ENCODE measurements around the gene ABCD3.
A peak's percentile ranks its signal among the peaks of the same experiment; 100 is the strongest.
"Not testable (repeated sequence)": the region's sequence is repeated elsewhere in the genome, so short reads cannot be mapped to it uniquely, and the experiment has no call there.

ABCD3 gene

DNA sequence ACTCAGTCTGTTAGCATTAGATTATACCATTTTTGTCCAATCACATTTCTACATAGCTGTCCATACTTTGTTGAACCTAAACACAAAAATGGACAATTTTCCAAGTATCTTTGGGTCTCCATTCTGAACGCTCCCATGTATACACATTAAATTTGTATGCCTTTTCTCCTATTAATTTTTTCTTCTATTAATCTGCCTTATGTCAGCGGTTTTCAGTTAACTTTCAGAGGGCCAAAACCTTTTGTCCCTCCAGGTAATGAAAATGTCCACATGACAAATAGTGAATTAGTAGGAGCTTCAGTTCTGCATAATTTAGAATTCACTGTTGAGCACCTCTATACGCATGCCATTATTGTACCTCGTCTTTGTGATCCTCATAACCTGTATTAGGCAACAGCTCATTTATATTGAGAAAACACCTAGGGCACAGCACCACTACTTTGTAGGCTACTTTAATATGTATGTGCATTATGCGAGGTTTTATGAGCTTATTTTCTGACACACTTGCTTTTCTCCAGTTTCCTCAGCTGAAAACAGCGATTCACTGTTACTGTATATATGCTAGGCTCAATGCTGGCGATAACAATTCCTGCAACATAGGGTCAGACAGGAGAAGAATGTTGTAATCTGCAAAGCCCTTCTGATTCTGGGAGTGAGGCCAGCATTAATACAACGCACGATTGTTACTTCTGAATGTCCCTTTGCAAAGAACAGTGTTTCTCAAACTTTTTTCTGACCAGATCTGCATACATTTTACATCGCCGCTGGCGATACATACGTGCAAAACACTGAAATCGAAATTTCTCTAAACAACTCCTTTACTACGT is 1.1 kb upstream of the ABCD3 start:
- DNase-seq, result peak; percentile 40

- DNase-seq, result no peak
These were observed 536 bp upstream of the ABCD3 start for GRCh38 chr1:94417728-94417977.

- peak; percentile 66 for DNase-seq
These were observed 771 bp downstream of the ABCD3 start for GRCh38 chr1:94418664-94419655.

DNA sequence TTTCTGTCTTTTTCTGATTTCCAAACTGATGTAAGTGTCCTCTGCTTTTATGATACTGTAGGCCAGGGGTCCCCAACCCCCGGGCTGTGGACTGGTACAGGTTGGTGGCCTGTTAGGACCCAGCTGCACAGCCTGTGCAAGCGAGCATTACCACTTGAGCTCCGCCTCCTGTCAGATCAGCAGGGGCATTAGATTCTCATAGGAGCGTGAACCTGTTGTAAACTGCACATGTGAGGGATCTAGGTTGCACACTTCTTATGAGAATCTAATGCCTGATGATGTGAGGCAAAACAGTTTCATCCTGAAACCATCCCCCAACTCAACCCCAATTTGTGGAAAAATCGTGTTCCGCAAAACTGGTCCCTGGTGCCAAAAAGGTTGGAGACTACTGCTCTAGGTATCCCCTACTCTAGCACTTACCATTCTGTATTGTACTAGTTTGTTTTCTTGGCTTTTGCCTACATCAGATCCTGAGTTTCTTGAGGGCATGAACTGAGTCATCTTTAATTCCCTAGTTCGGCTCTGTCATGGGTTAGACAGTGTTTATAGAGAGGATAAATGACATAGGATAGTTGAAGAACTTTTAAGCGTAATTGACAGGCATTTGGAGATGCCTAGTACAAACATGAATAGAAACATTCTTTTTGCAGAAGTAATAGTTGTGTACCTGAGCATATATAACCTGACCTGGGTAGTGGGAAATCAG is 4.1 kb downstream of the ABCD3 start:
- no peak for DNase-seq

DNA sequence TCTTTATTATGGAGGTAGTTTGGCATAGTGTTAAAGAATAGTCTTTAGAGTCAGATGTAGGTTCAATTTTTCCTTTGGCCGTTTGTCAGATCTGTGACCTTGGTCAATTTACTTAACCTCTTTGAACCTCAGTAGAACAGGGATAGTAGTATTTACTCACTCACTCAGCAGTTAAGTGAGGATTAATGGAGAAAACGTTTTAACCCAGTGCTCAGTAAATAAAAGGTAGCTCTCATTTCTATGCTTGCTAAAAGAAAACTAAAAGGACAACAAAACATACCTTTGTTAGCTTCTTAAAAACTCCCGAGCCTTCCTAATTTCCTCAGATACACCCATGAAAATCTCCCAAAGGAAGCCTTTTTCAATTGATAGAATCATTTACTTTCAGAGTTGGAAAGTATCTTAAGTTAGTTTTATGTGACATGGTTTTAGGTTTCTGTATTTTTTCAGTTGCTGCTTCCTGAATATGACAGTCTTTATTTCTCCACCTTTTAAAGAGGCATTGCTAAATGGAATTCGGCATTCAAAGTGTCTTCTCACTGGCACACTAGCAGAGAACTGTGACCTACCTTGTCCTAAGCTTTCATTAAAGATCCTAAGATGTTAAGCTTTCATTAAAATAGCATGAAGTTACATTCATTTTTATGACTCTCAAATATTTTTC is 7.8 kb downstream of the ABCD3 start:
- DNase-seq, result no peak

DNA sequence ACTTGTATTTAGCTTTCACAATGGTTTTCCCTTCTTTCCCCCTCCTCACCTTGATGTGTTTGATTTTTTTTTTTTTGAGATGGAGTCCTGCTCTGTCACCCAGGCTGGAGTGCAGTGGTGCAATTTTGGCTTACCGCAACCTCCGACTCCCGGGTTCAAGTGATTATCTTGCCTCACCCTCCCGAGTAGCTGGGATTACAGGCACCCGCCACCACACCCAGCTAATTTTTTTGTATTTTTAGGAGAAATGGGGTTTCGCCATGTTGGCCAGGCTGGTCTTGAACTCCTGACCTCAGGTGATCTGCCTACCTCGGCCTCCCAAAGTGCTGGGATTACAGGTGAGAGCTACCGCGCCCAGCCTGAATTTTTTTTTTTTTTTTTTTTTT is 8.3 kb downstream of the ABCD3 start:
- not testable (repeated sequence) for DNase-seq

GRCh38 chr1:94428441-94428840 is 10.3 kb downstream of the ABCD3 start:
- DNase-seq, result no peak

GRCh38 chr1:94428927-94429528 is 10.8 kb downstream of the ABCD3 start:
- not testable (repeated sequence) for DNase-seq

- not testable (repeated sequence) for DNase-seq
These were observed 11.9 kb downstream of the ABCD3 start for GRCh38 chr1:94430066-94430465.

DNA sequence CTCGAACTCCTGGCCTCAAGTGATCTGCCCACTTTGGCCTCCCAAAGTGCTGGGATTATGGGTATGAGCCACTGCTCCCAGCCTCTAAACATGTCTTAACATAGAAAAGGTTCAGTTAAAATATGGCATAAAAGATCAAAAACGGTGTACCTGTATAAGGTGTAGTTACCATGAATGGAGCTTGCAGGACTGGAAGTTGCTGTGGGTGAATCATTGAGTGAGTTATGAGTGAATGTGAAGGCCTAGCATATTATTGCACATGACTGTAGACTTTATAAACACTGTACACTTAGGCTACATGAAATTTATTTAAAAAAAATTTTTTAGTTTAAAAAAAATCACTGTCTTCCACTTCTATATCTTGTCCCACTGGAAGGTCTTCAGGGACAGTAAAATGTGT is 15.7 kb downstream of the ABCD3 start:
- no peak for DNase-seq

DNA sequence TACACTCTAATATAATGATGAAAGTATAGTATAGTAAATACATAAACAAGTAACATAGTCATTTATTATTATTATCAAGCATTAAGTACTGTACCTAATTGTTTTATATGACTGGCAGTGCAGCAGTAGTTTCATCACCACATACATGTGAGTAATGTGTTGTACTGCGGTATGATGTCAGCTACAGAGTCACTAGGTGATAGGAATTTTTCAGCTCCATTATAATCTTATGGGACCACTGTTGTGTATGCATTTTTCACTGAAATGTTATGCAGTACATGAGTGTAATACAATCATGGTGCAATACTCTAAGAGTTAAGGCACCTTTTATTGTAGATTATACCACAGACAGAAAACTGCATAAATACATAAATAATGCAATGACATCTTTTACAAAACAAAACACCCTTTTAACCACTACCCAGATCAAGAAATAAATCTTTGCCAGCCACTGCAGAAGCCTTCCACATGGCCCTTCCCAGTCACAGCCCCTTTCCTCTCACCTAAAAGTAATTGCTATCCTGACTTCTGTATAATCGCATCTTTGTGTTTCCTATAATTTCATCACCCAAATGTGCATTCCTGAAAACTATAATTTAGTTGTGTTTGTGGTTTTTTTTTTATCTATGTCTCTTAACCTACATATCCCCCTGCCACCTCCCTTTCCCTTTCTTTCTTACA is 16.3 kb downstream of the ABCD3 start:
- no peak for DNase-seq

GRCh38 chr1:94438692-94439276 is 20.6 kb downstream of the ABCD3 start:
- DNase-seq, result no peak

DNA sequence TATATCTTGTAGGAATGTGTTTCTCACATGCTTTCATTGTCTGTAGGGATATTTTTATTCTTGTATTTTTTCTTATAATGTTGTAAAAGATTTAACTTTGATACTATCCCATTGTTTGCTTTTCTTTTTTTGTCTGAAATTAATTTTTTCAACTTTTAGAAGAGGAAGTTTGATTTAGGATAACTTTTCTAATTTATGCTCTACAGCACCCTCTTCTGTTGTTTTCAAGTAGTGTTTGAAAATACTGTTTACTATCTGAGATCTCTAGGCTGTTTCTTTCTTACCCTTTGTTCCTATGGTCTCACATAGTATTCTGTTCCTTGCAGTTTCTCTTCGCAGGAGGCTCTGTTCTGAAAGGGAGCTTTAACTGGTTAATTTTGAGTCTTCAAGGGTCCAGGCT is 21.9 kb downstream of the ABCD3 start:
- no peak for DNase-seq

DNA sequence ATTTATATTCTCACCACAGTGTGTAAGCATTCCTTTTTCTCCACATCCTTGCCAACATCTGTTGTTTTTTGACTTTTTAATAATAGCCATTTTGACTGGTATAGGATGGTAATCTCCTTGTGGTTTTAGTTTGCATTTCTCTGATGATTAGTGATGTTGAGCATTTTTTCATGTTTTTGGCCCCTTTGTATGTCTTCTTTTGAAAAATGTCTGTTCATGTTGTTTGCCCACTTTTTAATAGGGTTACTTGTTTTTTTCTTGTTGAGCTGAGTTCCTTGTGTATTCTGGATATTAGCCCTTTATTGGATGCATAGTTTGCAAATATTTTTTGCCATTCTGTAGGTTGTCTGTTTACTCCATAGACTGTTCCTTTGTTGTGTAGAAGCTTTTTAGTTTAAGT is 24.9 kb downstream of the ABCD3 start:
- not testable (repeated sequence) for DNase-seq

DNA sequence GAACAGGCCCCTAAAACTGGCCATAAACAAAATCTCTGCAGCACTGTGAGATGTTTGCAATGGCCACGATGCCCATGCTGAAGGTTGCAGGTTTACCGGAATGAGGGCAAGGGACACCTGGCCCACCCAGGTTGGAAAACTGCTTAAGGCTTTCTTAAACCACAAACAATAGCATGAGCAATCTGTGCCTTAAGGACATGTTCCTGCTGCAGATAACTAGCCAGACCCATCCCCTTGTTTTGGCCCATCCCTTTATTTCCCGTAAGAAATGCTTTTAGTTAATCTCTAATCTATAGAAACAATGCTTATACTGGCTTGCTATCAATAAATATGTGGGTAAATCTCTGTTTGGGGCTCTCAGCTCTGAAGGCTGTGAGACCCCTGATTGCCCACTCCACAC is 26.6 kb downstream of the ABCD3 start:
- not testable (repeated sequence) for DNase-seq

- not testable (repeated sequence) for DNase-seq
These were observed 27.5 kb downstream of the ABCD3 start for GRCh38 chr1:94445733-94446132.

GRCh38 chr1:94446177-94446576 is 28.0 kb downstream of the ABCD3 start:
- not testable (repeated sequence) for DNase-seq

GRCh38 chr1:94448741-94449140 is 30.6 kb downstream of the ABCD3 start:
- not testable (repeated sequence) for DNase-seq

DNA sequence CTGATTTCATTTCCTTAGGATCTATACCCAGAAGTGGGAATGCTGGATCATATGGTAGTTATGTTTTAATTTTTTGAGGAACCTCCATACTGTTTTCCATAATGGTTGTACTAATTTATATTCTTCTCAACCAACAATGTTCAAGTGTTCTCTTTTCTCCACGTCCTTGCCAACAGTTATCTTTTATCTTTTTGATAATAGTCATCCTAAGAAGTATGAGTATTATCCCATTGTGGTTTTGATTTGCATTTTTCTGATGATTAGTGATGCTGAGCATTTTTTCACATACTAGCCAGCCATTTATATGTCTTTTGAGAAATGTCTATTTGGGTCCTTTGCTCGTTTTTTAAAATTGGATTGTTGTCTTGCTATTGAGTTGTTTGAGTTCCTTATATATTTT is 38.5 kb downstream of the ABCD3 start:
- no peak for DNase-seq

- DNase-seq, result no peak
These were observed 44.4 kb downstream of the ABCD3 start for GRCh38 chr1:94462606-94463005.

DNA sequence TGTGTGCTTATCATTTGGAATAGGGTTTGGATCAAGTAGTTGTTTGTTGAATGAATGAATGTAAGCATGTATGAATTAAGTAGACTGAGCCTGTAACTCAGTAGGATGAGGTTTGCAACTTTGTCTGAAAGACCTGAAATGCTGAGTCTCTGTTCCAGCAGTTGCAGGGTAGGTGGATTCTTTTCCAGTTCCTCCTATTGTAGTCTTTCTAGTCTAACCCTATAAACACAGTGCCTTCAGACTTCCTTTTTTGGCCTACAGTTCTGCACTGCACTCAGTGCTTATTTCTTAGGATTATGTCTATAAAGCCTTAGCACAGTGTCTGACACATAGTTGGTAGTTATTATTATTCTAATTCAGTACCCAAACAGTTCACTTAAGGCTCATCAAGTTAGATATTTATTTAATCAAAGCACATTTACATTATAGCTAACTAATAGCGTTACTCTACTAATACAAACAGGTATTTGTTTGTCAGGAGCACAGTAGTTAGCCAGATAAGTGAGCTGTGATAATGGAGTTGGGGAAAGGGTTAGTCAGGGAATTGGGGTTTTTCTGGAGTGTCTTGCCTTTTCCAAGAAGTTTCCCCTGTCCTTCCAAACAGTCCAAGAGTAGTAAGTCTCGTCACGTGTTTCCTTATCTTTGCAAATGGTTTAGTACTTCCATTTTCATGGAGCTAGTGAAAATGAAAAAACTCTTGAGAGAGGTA is 45.0 kb downstream of the ABCD3 start:
- DNase-seq, result no peak

Measured in NCI-H82 (cell line).